ENCODE measurements around the gene TIRAP. TPM values are rescaled to one million over a fixed set of nuclear protein-coding genes. Genes with fewer than 3 reads are reported as not detected.

The TIRAP gene
- total and polyA plus RNA-seq, 2 of the 8 experiments (the other 6 are each of a cell fraction or from before 2014, with no cell fraction given) = 5.3 TPM

DNA sequence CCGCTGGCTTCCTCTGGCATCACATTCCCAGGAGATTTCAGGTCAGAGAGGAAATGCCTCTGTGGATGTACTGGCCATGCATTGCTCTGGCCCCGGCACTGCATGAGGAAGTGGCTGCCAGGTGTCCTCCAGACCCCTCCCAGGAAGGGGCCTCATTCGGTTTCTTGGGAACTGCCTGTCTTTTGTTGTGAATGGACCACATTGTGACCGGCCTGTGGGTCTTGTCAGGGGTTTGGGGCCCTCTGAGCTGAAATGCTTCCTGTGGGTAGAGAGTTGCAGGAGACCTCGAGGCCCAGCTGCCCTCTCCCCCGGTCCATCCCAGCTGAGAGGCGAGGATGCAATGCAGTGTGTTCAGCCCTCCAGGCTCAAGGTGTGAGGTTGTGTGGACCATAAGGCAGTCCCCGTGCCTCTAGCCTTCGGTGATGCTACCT is 53.8 kb downstream of the TIRAP start:
- H2BK12ac ChIP-seq (ENCODE audit: low read depth, low read length) = no peak overlapping the region
- no peak overlapping the region for H3K23ac ChIP-seq (ENCODE audit: insufficient read length)
- H3K4me2 ChIP-seq (ENCODE audit: insufficient read depth in 1 of 2, low read depth in 2 of 2, low read length in 2 of 2) = no peak overlapping the region
- H4K5ac ChIP-seq (ENCODE audit: insufficient read length, low read depth, low read length) = no peak overlapping the region
- H3K79me1 ChIP-seq (ENCODE audit: low read depth, low read length) = no peaks in the 10 kb centered on the region; the same call in 1 of the 2 replicates
- H3K4ac ChIP-seq (replicated peaks; ENCODE audit: insufficient read length, low read depth, low read length) = no peak overlapping the region
- H3K9ac ChIP-seq (replicated peaks in 1 of 4; ENCODE audit: extremely low read depth in 1 of 4, low read depth in 3 of 4, low read length in 3 of 4) = no peak overlapping the region
- no peak overlapping the region for H2AFZ ChIP-seq (ENCODE audit: low read length)
- no peak overlapping the region for H2BK15ac ChIP-seq (ENCODE audit: low read length)
- no peak overlapping the region for H3K18ac ChIP-seq (ENCODE audit: extremely low read depth, low read length)
- no peak overlapping the region for H3K27ac ChIP-seq (ENCODE audit: low read depth, low read length)
- H2BK20ac ChIP-seq (ENCODE audit: low read length) = no peak overlapping the region
- 86% methylated on average over 9 of the region's 9 CpGs; no CpG with 5 or more reads in 1 of the 2 experiments for WGBS, 2 experiments (ENCODE audit: extremely low coverage in 1 of 2, insufficient coverage in 1 of 2, insufficient read length in 1 of 2, insufficient replicate concordance in 2 of 2, low coverage in 1 of 2, low lambda C conversion rate in 2 of 2, missing lambda C conversion rate in 1 of 2)
- H4K20me1 ChIP-seq (replicated peaks in 1 of 2; ENCODE audit: control insufficient read depth in 1 of 2, insufficient read depth in 2 of 2, low read length in 2 of 2) = no peaks in the 10 kb centered on the region
- H3K9me3 ChIP-seq (ENCODE audit: insufficient read depth in 2 of 2, low read depth in 1 of 2, low read length in 1 of 2) = no peaks in the 10 kb centered on the region
- H4K8ac ChIP-seq (ENCODE audit: extremely low read depth, insufficient read depth, low read length) = no peak overlapping the region
- H2BK120ac ChIP-seq (replicated peaks; ENCODE audit: low read depth, low read length) = no peak overlapping the region
- H2BK5ac ChIP-seq (ENCODE audit: low read depth, low read length) = peak overlapping the region; percentile 77; the same call in 1 of the 2 replicates
- peaks cover 0 to 15% (median 4%) of the 10 kb centered on the region in 4 experiments; a peak in 4 of 8 replicates for H3K36me3 ChIP-seq (ENCODE audit: control insufficient read depth in 2 of 4, insufficient read depth in 4 of 4, low read length in 3 of 4)
- POLR2A ChIA-PET (ENCODE audit: partially characterized antibody) = interaction anchor here (0.7 to 2.4 kb wide), 6 partner anchors 9 to 173 kb away, joined by 3 to 8 read pairs (median 4); partner anchors contain the start of genes DCPS, FOXRED1 and SRPRA
- H3K27me3 ChIP-seq (replicated peaks in 1 of 4; ENCODE audit: control insufficient read depth in 3 of 4, extremely low read depth in 1 of 4, insufficient read depth in 3 of 4, low read length in 3 of 4) = no peaks in the 10 kb centered on the region
- H3K56ac ChIP-seq (replicated peaks; ENCODE audit: insufficient read length, low read depth, low read length) = no peak overlapping the region
- TF ChIP-seq, protein P1, sequence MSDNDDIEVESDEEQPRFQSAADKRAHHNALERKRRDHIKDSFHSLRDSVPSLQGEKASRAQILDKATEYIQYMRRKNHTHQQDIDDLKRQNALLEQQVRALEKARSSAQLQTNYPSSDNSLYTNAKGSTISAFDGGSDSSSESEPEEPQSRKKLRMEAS (IDR thresholded peaks at IDR 0.05) = 0 out of 2 replicates have a peak, but pooled peaks have one; percentile 20
- TF ChIP-seq, protein P2, sequence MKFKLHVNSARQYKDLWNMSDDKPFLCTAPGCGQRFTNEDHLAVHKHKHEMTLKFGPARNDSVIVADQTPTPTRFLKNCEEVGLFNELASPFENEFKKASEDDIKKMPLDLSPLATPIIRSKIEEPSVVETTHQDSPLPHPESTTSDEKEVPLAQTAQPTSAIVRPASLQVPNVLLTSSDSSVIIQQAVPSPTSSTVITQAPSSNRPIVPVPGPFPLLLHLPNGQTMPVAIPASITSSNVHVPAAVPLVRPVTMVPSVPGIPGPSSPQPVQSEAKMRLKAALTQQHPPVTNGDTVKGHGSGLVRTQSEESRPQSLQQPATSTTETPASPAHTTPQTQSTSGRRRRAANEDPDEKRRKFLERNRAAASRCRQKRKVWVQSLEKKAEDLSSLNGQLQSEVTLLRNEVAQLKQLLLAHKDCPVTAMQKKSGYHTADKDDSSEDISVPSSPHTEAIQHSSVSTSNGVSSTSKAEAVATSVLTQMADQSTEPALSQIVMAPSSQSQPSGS (IDR thresholded peaks at IDR 0.05; ENCODE audit: low read length) = no peak
- TF ChIP-seq TCF12 (IDR thresholded peaks at IDR 0.05; ENCODE audit: low read depth, low read length) (0 out of 2 replicates have a peak, but pooled peaks have one; percentile 25), YY1 (IDR thresholded peaks at IDR 0.05; ENCODE audit: low read depth, low read length) (no peak), BRCA1 (IDR thresholded peaks at IDR 0.05; ENCODE audit: low read depth, low read length) (no peak), RXRA (IDR thresholded peaks at IDR 0.05; ENCODE audit: insufficient read depth, low read depth, low read length) (no peak)
- DNase-seq (ENCODE audit: low read depth in 1 of 2, low spot score in 2 of 2) (no peak), FAIRE-seq (no peak)
- CTCF ChIA-PET (ENCODE audit: partially characterized antibody) = interaction anchor here (0.7 to 2.4 kb wide), 4 partner anchors 16 to 27 kb away, joined by 3 to 10 read pairs (median 8); no protein-coding TSS in a partner anchor
- no peaks in the 10 kb centered on the region for H3K79me2 ChIP-seq (ENCODE audit: control insufficient read depth in 1 of 2, insufficient read depth in 2 of 2, low read length in 2 of 2)
- peaks cover 0 to 8% (median 3%) of the 10 kb centered on the region in 4 experiments; a peak in 2 of 7 replicates for H3K4me1 ChIP-seq (replicated peaks in 1 of 4; ENCODE audit: control insufficient read depth in 3 of 4, insufficient read depth in 4 of 4, low read length in 3 of 4)
- H3K23me2 ChIP-seq (ENCODE audit: low read depth, low read length) = no peaks in the 10 kb centered on the region
- H3K4me3 ChIP-seq (ENCODE audit: extremely low read depth in 1 of 4, insufficient read depth in 2 of 4, low read depth in 3 of 4, low read length in 4 of 4) = no peak overlapping the region
- H2AK5ac ChIP-seq (ENCODE audit: low read depth, low read length) = no peak overlapping the region; the same call in 1 of the 2 replicates
- H3K14ac ChIP-seq (ENCODE audit: insufficient read length) = no peak overlapping the region
- H4K91ac ChIP-seq (replicated peaks; ENCODE audit: insufficient read length, low read length) = peak overlapping the region; percentile 38

Data from H1 (cell line).